SK-N-SH (cell line): Measurements from ENCODE around the gene CUL4B. TPM values are rescaled to one million over a fixed set of nuclear protein-coding genes. Genes with fewer than 3 reads are reported as not detected.

Experiments
- CTCF ChIA-PET: fragments of 300-600, 350-600 bp; formaldehyde crosslinking; extraction: SDS; loops from one replicate; lab custom pipeline; 2021; lab: Yijun Ruan, JAX
- POLR2A ChIA-PET: fragments of 350-600 bp; sonication (Branson Sonifier 250); formaldehyde crosslinking; extraction: SDS; loops from one replicate; lab custom pipeline; 2020; ENCODE audit warnings: antibody characterized with exemption, inconsistent platforms; lab: Yijun Ruan, JAX
- DNase-seq: peaks from one replicate; pipeline ENCODE4 v3.0.0; 2012
- H2AFZ ChIP-seq: fragments of 200-600 bp; sonication (generic); 2 replicates; pipeline ENCODE4 v1.8.1; 2016; ENCODE audit warnings: antibody characterized with exemption, mild to moderate bottlenecking, low read depth
- H3F3A ChIP-seq: fragments of 200-600 bp; sonication (generic); replicated peaks from 2 replicates; pipeline ENCODE3; 2016; ENCODE audit warnings: antibody characterized with exemption, mild to moderate bottlenecking; ENCODE audit not compliant: insufficient read depth
- H3K27ac ChIP-seq, 2 experiments: fragments of 200-500 bp in 1 of 2; fragments of 200-600 bp in 1 of 2; sonication (Bioruptor generic) in 1 of 2; sonication (generic), shearing (Covaris generic) in 1 of 2; 2 replicates each; pipeline versions ENCODE4 v1.5.1 to v1.6.1; 2014 to 2016; ENCODE audit warnings: low read depth in 2 of 2, inconsistent platforms in 1 of 2, low read length in 1 of 2, mild to moderate bottlenecking in 1 of 2, mixed read lengths in 1 of 2
- H3K27me3 ChIP-seq: fragments of 200-600 bp; sonication (generic), shearing (Covaris generic); 2 replicates; pipeline ENCODE4 v1.6.1; 2016; ENCODE audit warnings: mixed run types; ENCODE audit not compliant: insufficient read depth
- H3K36me3 ChIP-seq, 2 experiments: fragments of 200-500 bp in 1 of 2; fragments of 200-600 bp in 1 of 2; sonication (Bioruptor generic) in 1 of 2; sonication (generic) in 1 of 2; replicated peaks in 1 of 2; 2 replicates each; pipeline versions ENCODE3 to v1.5.1; 2014 to 2016; ENCODE audit warnings: low read length in 1 of 2, mild to moderate bottlenecking in 1 of 2; ENCODE audit not compliant: insufficient read depth in 2 of 2, control insufficient read depth in 1 of 2
- H3K4me1 ChIP-seq, 2 experiments: fragments of 200-500 bp in 1 of 2; fragments of 200-600 bp in 1 of 2; sonication (Bioruptor generic) in 1 of 2; sonication (generic), shearing (Covaris generic) in 1 of 2; 2 replicates each; pipeline versions ENCODE4 v1.5.1 to v1.6.1; 2014 to 2016; ENCODE audit warnings: low read depth in 1 of 2, low read length in 1 of 2, mixed run types in 1 of 2; ENCODE audit not compliant: insufficient read depth in 2 of 2, control insufficient read depth in 1 of 2
- H3K4me2 ChIP-seq: fragments of 200-600 bp; sonication (generic), shearing (Covaris generic); 2 replicates; pipeline ENCODE4 v1.6.1; 2017; ENCODE audit warnings: mixed run types
- H3K4me3 ChIP-seq, 2 experiments: fragments of 200-500 bp in 1 of 2; fragments of 200-600 bp in 1 of 2; sonication (Bioruptor generic) in 1 of 2; sonication (generic), shearing (Covaris generic) in 1 of 2; 2 replicates each; pipeline versions ENCODE4 v1.5.1 to v1.8.1; 2014 to 2016; ENCODE audit warnings: low read depth in 2 of 2, inconsistent platforms in 1 of 2, low read length in 1 of 2, mild to moderate bottlenecking in 1 of 2, mixed read lengths in 1 of 2, moderate library complexity in 1 of 2
- H3K79me2 ChIP-seq: fragments of 200-600 bp; sonication (generic); 2 replicates; pipeline ENCODE4 v1.8.1; 2017; ENCODE audit warnings: mild to moderate bottlenecking; ENCODE audit not compliant: insufficient read depth
- H3K9ac ChIP-seq: fragments of 200-600 bp; sonication (generic); 2 replicates; pipeline ENCODE4 v1.6.1; 2017; ENCODE audit warnings: mixed run types
- H3K9me2 ChIP-seq: fragments of 200-600 bp; sonication (generic); 2 replicates; pipeline ENCODE4 v1.6.1; 2017; ENCODE audit warnings: mixed run types
- H3K9me3 ChIP-seq: fragments of 200-600 bp; sonication (generic); 2 replicates; pipeline ENCODE4 v1.6.1; 2017; ENCODE audit warnings: mixed run types, mild to moderate bottlenecking, moderate library complexity
- H4K20me1 ChIP-seq: fragments of 200-600 bp; sonication (generic); 2 replicates; pipeline ENCODE4 v1.6.1; 2017; ENCODE audit warnings: mild to moderate bottlenecking, mixed run types; ENCODE audit not compliant: insufficient read depth
- CHD2 ChIP-seq: fragments of 150-350 bp; IDR thresholded peaks from 2 replicates; pipeline ENCODE4 v1.6.1; 2018; ENCODE audit warnings: low read length; ENCODE audit not compliant: partially characterized antibody
- CTCF ChIP-seq: fragments of 200-600 bp; sonication (generic); IDR thresholded peaks from 2 replicates; pipeline ENCODE4 v1.6.1; 2017; ENCODE audit warnings: antibody characterized with exemption, mild to moderate bottlenecking, moderate library complexity
- ELF1 ChIP-seq: IDR thresholded peaks from 2 replicates; pipeline ENCODE4 v1.4.0; 2012
- GATA2 ChIP-seq: sonication (generic); formaldehyde crosslinking; IDR thresholded peaks from 2 replicates; pipeline ENCODE4 v1.5.0; 2020; ENCODE audit warnings: mild to moderate bottlenecking, missing genetic modification reagents
- SMC3 ChIP-seq: IDR thresholded peaks from 2 replicates; pipeline ENCODE4 v1.6.1; 2012; ENCODE audit warnings: low read depth, low read length, improper control_type of control experiment
- USF2 ChIP-seq: fragments of 150-350 bp; IDR thresholded peaks from 2 replicates; pipeline ENCODE4 v1.6.1; 2017; ENCODE audit warnings: antibody characterized with exemption, low read length, low read depth, borderline replicate concordance
- ZBTB33 ChIP-seq: IDR thresholded peaks from 2 replicates; pipeline ENCODE4 v1.4.0; 2012; ENCODE audit warnings: low read depth, borderline replicate concordance
- WGBS: methylation state at CpG from one replicate; pipeline ENCODE4 v1.1.6; 2017; ENCODE audit warnings: low lambda C conversion rate; 5-methylcytosine and 5-hydroxymethylcytosine counted together
- polyA plus RNA-seq, 3 experiments: library from polyadenylated mRNA; depleted of rRNA; stranded (reverse); fragments of >200 nt; gene quantifications; 2 replicates each; pipeline ENCODE4 v1.2.3, GENCODE V29; 2012

The CUL4B gene
- polyA plus RNA-seq, 1 of the 3 experiments (the other 2 are of a cell fraction): 24.1 TPM

- Histone ChIP-seq H4K20me1 (no peaks in the 10 kb centered on the region), H3K9ac (peak overlapping the region; percentile 55), H3K79me2 (no peaks in the 10 kb centered on the region), H3K4me1 (no peaks in the 10 kb centered on the region; a peak in 1 of 4 replicates), H3K9me2 (no peaks in the 10 kb centered on the region), H3F3A (peaks cover 3% of the 10 kb centered on the region), H3K4me2 (peak overlapping the region; percentile 76), H3K27me3 (peaks cover 4% of the 10 kb centered on the region; the same call in 1 of the 2 replicates), H2AFZ (peak overlapping the region; percentile 89), H3K36me3 (no peaks in the 10 kb centered on the region), H3K4me3 (peak overlapping the region; percentile 46 to 69), H3K9me3 (no peaks in the 10 kb centered on the region), H3K27ac (peak overlapping the region; percentile 65 to 70; a peak in 3 of 4 replicates)
- WGBS: 80% methylated on average over 3 of the region's 3 CpGs
- ChIA-PET CTCF (interaction anchor here (0.9 to 1.5 kb wide), 3 partner anchors 10 to 24 kb away, joined by 4 to 7 read pairs (median 5); no protein-coding TSS in a partner anchor), POLR2A (interaction anchor here (1.2 kb wide), 1 partner anchor 17 kb away, joined by 6 read pairs; the partner anchor contains the start of gene LAMP2)
- DNase-seq: no peak
- TF ChIP-seq CTCF (no peak), GATA2 (CRISPR knock-in tag) (no peak), USF2 (no peak)
Observed at GRCh38 chrX:120485315-120485637, 75.5 kb downstream of the CUL4B start.

DNA sequence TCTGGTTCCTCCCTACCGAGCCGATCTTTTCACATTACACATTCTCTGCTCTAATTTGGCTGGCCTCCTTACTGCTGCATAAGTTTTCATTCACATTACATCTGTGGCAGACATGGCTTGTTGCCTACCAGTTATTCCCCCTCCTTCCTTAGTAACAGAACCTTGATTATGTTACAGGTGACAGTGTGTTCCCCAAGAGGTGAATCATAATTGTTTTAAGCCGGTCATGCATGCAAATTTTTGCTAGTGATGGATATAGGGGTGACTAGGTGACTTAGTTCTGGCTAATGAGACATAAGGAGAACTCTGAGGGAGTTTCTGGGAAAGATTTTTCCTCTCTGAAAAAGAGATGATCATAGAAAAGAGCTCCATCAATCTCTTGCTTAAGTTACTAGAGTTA lies 83.3 kb downstream of the CUL4B start:
- Histone ChIP-seq H3K4me1 (no peaks in the 10 kb centered on the region), H3K36me3 (no peaks in the 10 kb centered on the region), H3K27me3 (peaks cover 4% of the 10 kb centered on the region; the same call in 1 of the 2 replicates), H3K27ac (no peak overlapping the region), H3K9me2 (no peaks in the 10 kb centered on the region), H3K79me2 (no peaks in the 10 kb centered on the region), H3K9ac (no peak overlapping the region), H3K4me2 (no peak overlapping the region), H3K4me3 (no peak overlapping the region), H3F3A (no peaks in the 10 kb centered on the region), H2AFZ (peak overlapping the region; percentile 8; the same call in 1 of the 2 replicates), H3K9me3 (no peaks in the 10 kb centered on the region), H4K20me1 (no peaks in the 10 kb centered on the region)
- CTCF ChIA-PET: interaction anchor here (0.6 kb wide), 1 partner anchor 1026 kb away, joined by 3 read pairs; no protein-coding TSS in a partner anchor
- WGBS: 28% methylated on average over 3 of the region's 3 CpGs
- no peak for DNase-seq
- POLR2A ChIA-PET: no interaction called here
- TF ChIP-seq ELF1: no peak
- no peak for TF ChIP-seq CHD2
- TF ChIP-seq ZBTB33: no peak
- no peak for TF ChIP-seq SMC3
